GM12874 (cell line): ENCODE results near the gene APOL5.

ENCODE experiments used
- TF ChIP-seq, protein P1 (sequence below): IDR thresholded peaks from 2 replicates; pipeline ENCODE4 v1.5.1; 2011; ENCODE audit warnings: low read depth, mild to moderate bottlenecking, control low read depth, low read length, moderate library complexity; ENCODE audit not compliant: insufficient read depth

APOL5 gene

DNA sequence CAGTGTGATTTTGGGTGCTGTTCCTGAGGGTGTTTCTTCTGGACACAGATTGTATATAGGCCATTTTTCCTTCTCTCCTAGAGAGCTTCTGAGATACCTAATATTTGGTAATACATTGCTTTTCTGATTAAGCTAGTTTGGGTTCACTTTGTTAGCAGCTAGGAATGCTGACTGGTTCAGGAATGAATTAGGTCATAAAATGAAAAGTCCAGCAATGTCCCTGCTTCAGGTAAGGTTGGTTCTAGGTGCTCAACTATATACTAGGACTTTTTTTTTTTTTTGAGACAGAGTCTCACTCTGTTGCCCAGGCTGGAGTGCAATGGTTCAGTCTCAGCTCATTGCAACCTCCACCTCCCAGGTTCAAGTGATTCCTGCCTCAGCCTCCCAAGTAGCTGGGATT is 32.9 kb upstream of the APOL5 start:
- TF ChIP-seq, protein P1, sequence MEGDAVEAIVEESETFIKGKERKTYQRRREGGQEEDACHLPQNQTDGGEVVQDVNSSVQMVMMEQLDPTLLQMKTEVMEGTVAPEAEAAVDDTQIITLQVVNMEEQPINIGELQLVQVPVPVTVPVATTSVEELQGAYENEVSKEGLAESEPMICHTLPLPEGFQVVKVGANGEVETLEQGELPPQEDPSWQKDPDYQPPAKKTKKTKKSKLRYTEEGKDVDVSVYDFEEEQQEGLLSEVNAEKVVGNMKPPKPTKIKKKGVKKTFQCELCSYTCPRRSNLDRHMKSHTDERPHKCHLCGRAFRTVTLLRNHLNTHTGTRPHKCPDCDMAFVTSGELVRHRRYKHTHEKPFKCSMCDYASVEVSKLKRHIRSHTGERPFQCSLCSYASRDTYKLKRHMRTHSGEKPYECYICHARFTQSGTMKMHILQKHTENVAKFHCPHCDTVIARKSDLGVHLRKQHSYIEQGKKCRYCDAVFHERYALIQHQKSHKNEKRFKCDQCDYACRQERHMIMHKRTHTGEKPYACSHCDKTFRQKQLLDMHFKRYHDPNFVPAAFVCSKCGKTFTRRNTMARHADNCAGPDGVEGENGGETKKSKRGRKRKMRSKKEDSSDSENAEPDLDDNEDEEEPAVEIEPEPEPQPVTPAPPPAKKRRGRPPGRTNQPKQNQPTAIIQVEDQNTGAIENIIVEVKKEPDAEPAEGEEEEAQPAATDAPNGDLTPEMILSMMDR, result no peak

DNA sequence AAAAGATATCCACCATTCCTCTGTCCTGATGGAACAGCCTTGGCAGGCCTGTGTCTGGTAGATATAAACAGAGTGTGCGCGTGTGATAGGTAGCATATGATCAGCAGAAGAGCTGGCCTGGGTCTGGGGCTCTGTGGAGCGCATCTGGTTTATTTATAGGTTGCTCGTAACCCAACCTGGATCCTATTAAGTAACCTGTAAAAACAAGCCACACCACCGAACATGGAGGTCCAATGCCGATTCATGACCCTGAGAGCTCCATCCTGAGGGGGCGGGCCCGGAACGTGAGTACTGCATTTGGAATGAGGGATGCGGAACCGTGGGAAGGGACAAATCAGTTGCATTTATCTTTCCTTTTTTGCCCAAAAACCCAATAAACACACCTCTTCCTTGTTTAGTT is 31.9 kb upstream of the APOL5 start:
- TF ChIP-seq, protein P1, result no peak

DNA sequence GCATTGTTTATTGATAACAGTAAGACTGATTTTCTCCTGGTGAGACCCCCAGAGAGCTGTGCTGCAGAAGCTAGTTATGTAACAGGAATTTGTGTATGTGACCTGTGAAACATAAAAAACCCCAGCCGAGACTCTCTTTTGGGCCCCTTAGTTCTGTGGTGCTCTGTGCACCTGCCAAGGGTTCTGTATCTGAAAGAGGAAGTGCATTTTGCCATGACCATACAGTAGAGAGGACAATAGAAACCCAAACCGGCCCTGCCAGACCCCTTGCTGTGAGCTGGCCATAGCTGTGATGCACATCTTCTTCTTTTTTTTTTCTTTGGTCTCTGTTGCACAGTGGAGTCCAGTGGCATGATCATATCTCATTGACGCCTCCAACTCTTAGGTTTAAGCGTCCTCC is 31.4 kb upstream of the APOL5 start:
- TF ChIP-seq, protein P1, result no peak

DNA sequence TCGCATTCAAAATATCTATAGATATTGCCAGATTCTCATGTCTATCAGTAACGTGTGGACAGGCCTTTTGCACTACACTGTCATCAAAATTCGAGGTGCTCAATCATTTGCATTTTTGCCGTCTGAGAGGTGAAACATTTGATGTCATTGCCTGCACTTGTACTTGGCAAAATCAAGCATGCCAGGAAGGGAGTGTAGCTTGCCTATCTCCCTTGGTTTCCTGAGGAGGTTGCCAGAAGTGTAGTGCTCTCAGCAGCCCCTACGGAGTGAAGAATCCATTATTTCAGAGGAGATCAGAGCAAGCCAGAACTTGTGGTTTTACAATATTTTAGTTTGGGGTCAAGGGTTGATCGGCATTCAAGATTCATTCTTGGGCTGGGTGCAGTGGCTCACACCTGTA is 30.2 kb upstream of the APOL5 start:
- TF ChIP-seq, protein P1, result no peak

DNA sequence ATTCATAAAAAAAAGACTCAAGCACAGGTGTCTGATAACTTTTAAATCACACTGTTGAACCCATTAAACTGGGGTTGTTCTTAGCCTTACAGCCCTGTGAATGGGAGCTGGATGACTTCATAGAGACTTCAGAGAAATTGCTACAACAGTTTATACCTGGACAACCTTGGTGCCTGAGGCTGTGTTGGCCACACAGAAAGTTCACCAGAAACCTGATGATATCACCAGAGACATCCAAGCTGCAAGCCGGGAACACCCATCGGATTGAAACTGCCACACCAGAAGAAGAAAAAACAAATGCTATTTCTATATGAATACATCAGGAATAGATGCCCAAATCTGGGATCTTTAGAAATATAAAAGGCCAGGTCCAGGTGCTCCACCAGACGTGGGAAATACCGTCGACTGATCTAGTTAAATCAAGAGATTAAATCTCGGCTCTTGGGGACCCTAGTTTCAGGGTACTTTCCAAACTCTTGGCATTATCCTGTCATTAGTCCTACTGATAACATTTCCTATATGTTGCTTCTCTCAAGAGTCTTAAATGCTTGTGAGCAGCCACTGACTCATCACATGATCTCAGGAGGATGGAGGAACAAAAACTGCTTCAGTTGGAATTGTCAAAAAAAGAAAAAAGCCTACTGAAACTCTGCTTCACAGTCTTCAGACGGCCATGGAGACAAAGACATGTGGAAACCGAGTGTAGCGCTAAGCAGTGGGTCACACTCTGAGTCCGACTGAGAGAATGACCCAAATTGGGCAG is 28.6 kb upstream of the APOL5 start:
- TF ChIP-seq, protein P1, result no peak

DNA sequence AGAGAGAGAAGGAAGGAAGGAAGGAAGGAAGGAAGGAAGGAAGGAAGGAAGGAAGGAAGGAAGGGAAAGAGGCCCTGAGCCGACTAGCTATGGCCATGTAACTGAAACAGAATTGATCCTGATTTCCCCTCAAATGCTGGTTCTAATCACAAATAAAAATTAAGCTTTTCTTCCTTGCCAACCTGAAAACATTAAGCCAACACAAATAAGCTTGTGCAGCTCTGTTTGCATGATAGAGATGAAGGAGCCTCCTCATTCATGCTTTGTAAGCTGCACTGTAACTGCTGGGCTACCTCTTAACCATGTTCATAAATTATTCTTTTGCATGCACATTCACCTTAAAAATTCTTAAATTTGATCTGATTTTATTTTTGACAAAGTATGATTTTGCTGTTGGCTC is 27.7 kb upstream of the APOL5 start:
- TF ChIP-seq, protein P1, result no peak

DNA sequence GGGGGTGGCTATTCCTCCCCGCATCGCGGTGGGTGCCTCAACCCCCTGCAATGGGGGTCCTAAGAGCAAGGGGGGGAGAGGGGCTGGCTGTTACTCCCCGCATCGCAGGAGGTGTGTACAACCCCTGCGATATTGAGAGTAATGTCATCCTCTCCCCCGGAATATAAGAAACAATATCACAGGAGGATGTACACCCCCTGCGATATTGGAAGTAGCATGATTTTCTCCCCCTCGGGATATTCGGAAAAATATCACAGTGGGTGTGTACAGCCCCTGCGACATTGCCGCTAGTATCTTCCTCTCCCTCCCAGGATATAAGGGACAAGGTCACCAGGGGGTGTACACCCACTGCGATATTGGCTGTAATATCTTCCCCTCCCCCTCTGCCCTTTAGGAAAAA is 22.5 kb upstream of the APOL5 start:
- TF ChIP-seq, protein P1, result no peak
